ENCODE results near the gene IFFO2. TPM values are rescaled to one million over a fixed set of nuclear protein-coding genes. Genes with fewer than 3 reads are reported as not detected.
"Not testable (repeated sequence)": the region's sequence is repeated elsewhere in the genome, so short reads cannot be mapped to it uniquely, and the experiment has no call there.

The IFFO2 gene
- total RNA-seq, 1 donor from 2014 or later: 20.6 TPM

GRCh38 chr1:18879791-18880309 lies 76.6 kb downstream of the IFFO2 start:
- intact Hi-C loops (cut with micrococcal nuclease): no loop called here

- intact Hi-C loops (cut with micrococcal nuclease): no loop called here
Observed at GRCh38 chr1:18879215-18879790, 77.2 kb downstream of the IFFO2 start.

GRCh38 chr1:18878538-18879214 lies 77.8 kb downstream of the IFFO2 start:
- intact Hi-C loops (cut with micrococcal nuclease): no loop called here

GRCh38 chr1:18877282-18877681 lies 79.2 kb downstream of the IFFO2 start:
- intact Hi-C loops (cut with micrococcal nuclease): no loop called here

GRCh38 chr1:18876210-18876609 lies 80.3 kb downstream of the IFFO2 start:
- intact Hi-C loops (cut with micrococcal nuclease): no loop called here

- intact Hi-C loops (cut with micrococcal nuclease): loop anchor here (2.0 kb wide), 1 partner anchor 279 kb away; no protein-coding TSS in a partner anchor
Observed at GRCh38 chr1:18875796-18876128, 80.7 kb downstream of the IFFO2 start.

GRCh38 chr1:18875107-18875795 lies 81.2 kb downstream of the IFFO2 start:
- intact Hi-C loops (cut with micrococcal nuclease): loop anchor here (2.0 kb wide), 1 partner anchor 278 kb away; no protein-coding TSS in a partner anchor

- intact Hi-C loops (cut with micrococcal nuclease): loop anchor here (2.0 kb wide), 1 partner anchor 278 kb away; no protein-coding TSS in a partner anchor
Observed at GRCh38 chr1:18874600-18874999, 81.9 kb downstream of the IFFO2 start.

- intact Hi-C loops (cut with micrococcal nuclease): loop anchor here (2.0 kb wide), 1 partner anchor 277 kb away; no protein-coding TSS in a partner anchor
Observed at GRCh38 chr1:18874036-18874435, 82.4 kb downstream of the IFFO2 start.

- intact Hi-C loops (cut with micrococcal nuclease): no loop called here
Observed at GRCh38 chr1:18872071-18872611, 84.3 kb downstream of the IFFO2 start.

- intact Hi-C loops (cut with micrococcal nuclease): no loop called here
Observed at GRCh38 chr1:18871401-18872070, 84.9 kb downstream of the IFFO2 start.

GRCh38 chr1:18870957-18871356 lies 85.5 kb downstream of the IFFO2 start:
- intact Hi-C loops (cut with micrococcal nuclease): no loop called here

GRCh38 chr1:18870595-18870865 lies 85.9 kb downstream of the IFFO2 start:
- intact Hi-C loops (cut with micrococcal nuclease): not testable (repeated sequence)

- intact Hi-C loops (cut with micrococcal nuclease): no loop called here
Observed at GRCh38 chr1:18869847-18870594, 86.5 kb downstream of the IFFO2 start.

- intact Hi-C loops (cut with micrococcal nuclease): no loop called here
Observed at GRCh38 chr1:18868801-18869424, 87.6 kb downstream of the IFFO2 start.

GRCh38 chr1:18868354-18868753 lies 88.1 kb downstream of the IFFO2 start:
- intact Hi-C loops (cut with micrococcal nuclease): no loop called here

- intact Hi-C loops (cut with micrococcal nuclease): no loop called here
Observed at GRCh38 chr1:18866846-18867245, 89.6 kb downstream of the IFFO2 start.

GRCh38 chr1:18866314-18866713 lies 90.2 kb downstream of the IFFO2 start:
- intact Hi-C loops (cut with micrococcal nuclease): no loop called here

GRCh38 chr1:18865176-18865575 lies 91.3 kb downstream of the IFFO2 start:
- intact Hi-C loops (cut with micrococcal nuclease): no loop called here

- intact Hi-C loops (cut with micrococcal nuclease): no loop called here
Observed at GRCh38 chr1:18861590-18861989, 94.9 kb downstream of the IFFO2 start.
